Activated CD8-positive, alpha-beta T cell treated with anti-CD3 and anti-CD28 coated beads, Interleukin-2, amount 10 ng/mL, durations not matched to agents 7 days and 5 days (primary cell): ENCODE measurements around the gene FAM200B. TPM values are rescaled to one million over a fixed set of nuclear protein-coding genes. Genes with fewer than 3 reads are reported as not detected.

Experiments used
- ATAC-seq: fragments of 150-1000 bp; cut with Tn5 transposase; one replicate; pipeline ENCODE4 v1.10.0; 2021; ENCODE audit warnings: moderate library complexity
- CTCF ChIA-PET: fragments of 350-600 bp; sonication (Branson Sonifier 250); formaldehyde crosslinking; loops from one replicate; lab custom pipeline; 2021; ENCODE audit warnings: antibody characterized with exemption; lab: Charles Lee
- POLR2A ChIA-PET: fragments of 350-600 bp; sonication (Branson Sonifier 250); formaldehyde crosslinking; loops from one replicate; lab custom pipeline; 2021; ENCODE audit warnings: antibody characterized with exemption; lab: Charles Lee
- DNase-seq: peaks from one replicate; pipeline ENCODE4 v3.0.0-alpha.2; 2020
- H3K27ac Mint-ChIP-seq: one replicate; pipeline ENCODE4 v1.8.0; 2021; ENCODE audit warnings: mild to moderate bottlenecking, mixed read lengths
- H3K27me3 Mint-ChIP-seq: one replicate; pipeline ENCODE4 v1.8.0; 2021; ENCODE audit warnings: low read depth, mixed read lengths
- H3K36me3 Mint-ChIP-seq: one replicate; pipeline ENCODE4 v1.8.0; 2021; ENCODE audit warnings: low read depth, mixed read lengths
- H3K4me1 Mint-ChIP-seq: one replicate; pipeline ENCODE4 v1.8.0; 2021; ENCODE audit warnings: low read depth, mixed read lengths
- H3K4me3 Mint-ChIP-seq: one replicate; pipeline ENCODE4 v1.8.0; 2021; ENCODE audit warnings: mild to moderate bottlenecking, mixed read lengths
- H3K9me3 Mint-ChIP-seq: one replicate; pipeline ENCODE4 v1.8.0; 2022; ENCODE audit warnings: mixed read lengths; ENCODE audit not compliant: insufficient read depth
- total RNA-seq, 2 experiments: library from RNA; stranded (reverse); gene quantifications; one replicate each; pipeline ENCODE4 v1.2.3, GENCODE V29; 2021

The FAM200B gene
- total RNA-seq, 2 experiments from 2014 or later: 15.8 to 17.2 TPM

- ChIA-PET POLR2A (interaction anchor here (1.2 kb wide), 1 partner anchor 14 kb away, joined by 5 read pairs; the partner anchor contains the start of gene FBXL5), CTCF (interaction anchor here (1.0 kb wide), 1 partner anchor 19 kb away, joined by 3 read pairs; no protein-coding TSS in a partner anchor)
- Mint-ChIP-seq H3K4me1 (peaks cover 30% of the 10 kb centered on the region), H3K27me3 (no peaks in the 10 kb centered on the region), H3K27ac (no peak overlapping the region), H3K4me3 (no peak overlapping the region), H3K36me3 (peaks cover 45% of the 10 kb centered on the region), H3K9me3 (no peaks in the 10 kb centered on the region)
- ATAC-seq (no peak), DNase-seq (no peak)
Observed at GRCh38 chr4:15668566-15669435, 12.8 kb upstream of the FAM200B start.

- Mint-ChIP-seq H3K4me1 (peaks cover 22% of the 10 kb centered on the region), H3K9me3 (no peaks in the 10 kb centered on the region), H3K27me3 (no peaks in the 10 kb centered on the region), H3K36me3 (peaks cover 41% of the 10 kb centered on the region), H3K4me3 (no peak overlapping the region), H3K27ac (no peak overlapping the region)
- CTCF ChIA-PET: interaction anchor here (0.8 to 1.2 kb wide), 3 partner anchors 135 to 274 kb away, joined by 3 read pairs; no protein-coding TSS in a partner anchor
- DNase-seq (no peak), ATAC-seq (no peak)
- POLR2A ChIA-PET: interaction anchor here (0.6 kb wide), 2 partner anchors 110 to 286 kb away, joined by 3 to 4 read pairs; no protein-coding TSS in a partner anchor
Observed at GRCh38 chr4:15670576-15670975, 11.1 kb upstream of the FAM200B start.

GRCh38 chr4:15672101-15672500, 9.5 kb upstream of the FAM200B start:
- DNase-seq (no peak), ATAC-seq (no peak)
- H3K9me3 Mint-ChIP-seq: no peaks in the 10 kb centered on the region
- peaks cover 33% of the 10 kb centered on the region for H3K36me3 Mint-ChIP-seq
- no peak overlapping the region for H3K27ac Mint-ChIP-seq
- POLR2A ChIA-PET: interaction anchor here (1.3 to 1.5 kb wide), 2 partner anchors 9 to 16 kb away, joined by 4 to 5 read pairs; no protein-coding TSS in a partner anchor
- no peaks in the 10 kb centered on the region for H3K27me3 Mint-ChIP-seq
- H3K4me3 Mint-ChIP-seq: no peak overlapping the region
- CTCF ChIA-PET: interaction anchor here (1.0 to 2.1 kb wide), 3 partner anchors 10 to 284 kb away, joined by 4 to 7 read pairs (median 4); partner anchors contain the start of gene FAM200B
- peaks cover 18% of the 10 kb centered on the region for H3K4me1 Mint-ChIP-seq

GRCh38 chr4:15673337-15673736, 8.3 kb upstream of the FAM200B start:
- ChIA-PET CTCF (interaction anchor here (2.1 kb wide), 1 partner anchor 9 kb away, joined by 7 read pairs; the partner anchor contains the start of gene FAM200B), POLR2A (interaction anchor here (0.9 kb wide), 1 partner anchor 18 kb away, joined by 3 read pairs; the partner anchor contains the start of gene FBXL5)
- no peak overlapping the region for H3K4me3 Mint-ChIP-seq
- peaks cover 24% of the 10 kb centered on the region for H3K4me1 Mint-ChIP-seq
- peaks cover 31% of the 10 kb centered on the region for H3K36me3 Mint-ChIP-seq
- DNase-seq: no peak
- no peaks in the 10 kb centered on the region for H3K9me3 Mint-ChIP-seq
- no peak overlapping the region for H3K27ac Mint-ChIP-seq
- no peak for ATAC-seq
- H3K27me3 Mint-ChIP-seq: no peaks in the 10 kb centered on the region

GRCh38 chr4:15674046-15674445, 7.6 kb upstream of the FAM200B start:
- no peak for DNase-seq
- Mint-ChIP-seq H3K27ac (no peak overlapping the region), H3K4me1 (peaks cover 27% of the 10 kb centered on the region), H3K27me3 (no peaks in the 10 kb centered on the region), H3K36me3 (peaks cover 33% of the 10 kb centered on the region), H3K9me3 (no peaks in the 10 kb centered on the region), H3K4me3 (no peak overlapping the region)
- ChIA-PET CTCF (interaction anchor here (2.1 kb wide), 1 partner anchor 8 kb away, joined by 7 read pairs; the partner anchor contains the start of gene FAM200B), POLR2A (no interaction called here)
- no peak for ATAC-seq

GRCh38 chr4:15674926-15675325, 6.7 kb upstream of the FAM200B start:
- ChIA-PET CTCF (interaction anchor here (1.3 kb wide), 2 partner anchors 16 to 18 kb away, joined by 3 to 5 read pairs; no protein-coding TSS in a partner anchor), POLR2A (no interaction called here)
- peaks cover 37% of the 10 kb centered on the region for H3K36me3 Mint-ChIP-seq
- no peak for DNase-seq
- no peaks in the 10 kb centered on the region for H3K27me3 Mint-ChIP-seq
- H3K4me1 Mint-ChIP-seq: peaks cover 34% of the 10 kb centered on the region
- H3K4me3 Mint-ChIP-seq: no peak overlapping the region
- H3K27ac Mint-ChIP-seq: no peak overlapping the region
- ATAC-seq: no peak
- H3K9me3 Mint-ChIP-seq: no peaks in the 10 kb centered on the region

- ChIA-PET POLR2A (interaction anchor here (2.1 kb wide), 1 partner anchor 20 kb away, joined by 5 read pairs; the partner anchor contains the start of gene FBXL5), CTCF (interaction anchor here (1.0 to 1.3 kb wide), 3 partner anchors 13 to 18 kb away, joined by 3 to 5 read pairs (median 3); no protein-coding TSS in a partner anchor)
- ATAC-seq: no peak
- Mint-ChIP-seq H3K4me3 (no peak overlapping the region), H3K27ac (no peak overlapping the region), H3K4me1 (peaks cover 37% of the 10 kb centered on the region), H3K36me3 (peaks cover 38% of the 10 kb centered on the region), H3K27me3 (no peaks in the 10 kb centered on the region), H3K9me3 (no peaks in the 10 kb centered on the region)
- no peak for DNase-seq
Observed at GRCh38 chr4:15675356-15675755, 6.3 kb upstream of the FAM200B start.

- Mint-ChIP-seq H3K9me3 (no peaks in the 10 kb centered on the region), H3K27ac (no peak overlapping the region), H3K27me3 (no peaks in the 10 kb centered on the region), H3K4me3 (no peak overlapping the region), H3K36me3 (peaks cover 38% of the 10 kb centered on the region), H3K4me1 (peaks cover 37% of the 10 kb centered on the region)
- ChIA-PET CTCF (interaction anchor here (1.0 to 1.4 kb wide), 4 partner anchors 12 to 19 kb away, joined by 3 to 5 read pairs (median 3); no protein-coding TSS in a partner anchor), POLR2A (interaction anchor here (2.1 kb wide), 1 partner anchor 20 kb away, joined by 5 read pairs; the partner anchor contains the start of gene FBXL5)
- ATAC-seq: no peak
- DNase-seq: no peak
Observed at GRCh38 chr4:15676039-15676438, 5.6 kb upstream of the FAM200B start.

GRCh38 chr4:15676899-15677298, 4.7 kb upstream of the FAM200B start:
- Mint-ChIP-seq H3K36me3 (peaks cover 33% of the 10 kb centered on the region), H3K27ac (no peak overlapping the region), H3K9me3 (no peaks in the 10 kb centered on the region), H3K4me1 (peaks cover 30% of the 10 kb centered on the region), H3K4me3 (no peak overlapping the region), H3K27me3 (no peaks in the 10 kb centered on the region)
- ATAC-seq (no peak), DNase-seq (no peak)
- POLR2A ChIA-PET: interaction anchor here (2.1 kb wide), 1 partner anchor 21 kb away, joined by 5 read pairs; the partner anchor contains the start of gene FBXL5
- CTCF ChIA-PET: interaction anchor here (1.0 to 1.4 kb wide), 2 partner anchors 13 to 129 kb away, joined by 3 read pairs; no protein-coding TSS in a partner anchor

GRCh38 chr4:15677507-15677988, 4.1 kb upstream of the FAM200B start:
- peaks cover 33% of the 10 kb centered on the region for H3K4me1 Mint-ChIP-seq
- ATAC-seq (no peak), DNase-seq (no peak)
- no peaks in the 10 kb centered on the region for H3K9me3 Mint-ChIP-seq
- no peak overlapping the region for H3K4me3 Mint-ChIP-seq
- no peak overlapping the region for H3K27ac Mint-ChIP-seq
- CTCF ChIA-PET: interaction anchor here (1.0 to 1.4 kb wide), 2 partner anchors 14 to 128 kb away, joined by 3 read pairs; no protein-coding TSS in a partner anchor
- POLR2A ChIA-PET: no interaction called here
- H3K27me3 Mint-ChIP-seq: no peaks in the 10 kb centered on the region
- H3K36me3 Mint-ChIP-seq: peaks cover 32% of the 10 kb centered on the region

- ChIA-PET CTCF (interaction anchor here (0.6 to 2.0 kb wide), 4 partner anchors 8 to 224 kb away, joined by 3 to 7 read pairs (median 4); no protein-coding TSS in a partner anchor), POLR2A (interaction anchor here (0.6 to 3.1 kb wide), 7 partner anchors 9 to 678 kb away, joined by 3 to 13 read pairs (median 4); partner anchors contain the start of genes CPEB2 and FBXL5)
- Mint-ChIP-seq H3K9me3 (no peaks in the 10 kb centered on the region), H3K4me1 (peaks cover 39% of the 10 kb centered on the region), H3K4me3 (peak overlapping the region; percentile 99), H3K27me3 (no peaks in the 10 kb centered on the region), H3K27ac (peak overlapping the region; percentile 97), H3K36me3 (peaks cover 39% of the 10 kb centered on the region)
- ATAC-seq (no peak), DNase-seq (no peak)
Observed at GRCh38 chr4:15681067-15681371, 608 bp upstream of the FAM200B start.
